Stimulated activated naive CD8-positive, alpha-beta T cell treated with anti-CD3 and anti-CD28 coated beads, Interleukin-15, Interleukin-2, amounts not matched to agents 100 ng/mL and 50 ng/mL, for 24 hours (primary cell): Measurements from ENCODE around the gene SRGAP3.

Source experiments
- H3K27ac Mint-ChIP-seq: one replicate; pipeline ENCODE4 v1.8.0; 2021; ENCODE audit warnings: mild to moderate bottlenecking, mixed read lengths
- H3K27me3 Mint-ChIP-seq: one replicate; pipeline ENCODE4 v1.8.0; 2021; ENCODE audit warnings: mixed read lengths
- H3K36me3 Mint-ChIP-seq: one replicate; pipeline ENCODE4 v1.8.0; 2021; ENCODE audit warnings: low read depth, mixed read lengths
- H3K4me1 Mint-ChIP-seq: one replicate; pipeline ENCODE4 v1.8.0; 2021; ENCODE audit warnings: low read depth, mixed read lengths
- H3K4me3 Mint-ChIP-seq: one replicate; pipeline ENCODE4 v1.8.0; 2021; ENCODE audit warnings: mild to moderate bottlenecking, mixed read lengths
- H3K9me3 Mint-ChIP-seq: one replicate; pipeline ENCODE4 v1.8.0; 2021; ENCODE audit warnings: mixed read lengths

Gene SRGAP3

DNA sequence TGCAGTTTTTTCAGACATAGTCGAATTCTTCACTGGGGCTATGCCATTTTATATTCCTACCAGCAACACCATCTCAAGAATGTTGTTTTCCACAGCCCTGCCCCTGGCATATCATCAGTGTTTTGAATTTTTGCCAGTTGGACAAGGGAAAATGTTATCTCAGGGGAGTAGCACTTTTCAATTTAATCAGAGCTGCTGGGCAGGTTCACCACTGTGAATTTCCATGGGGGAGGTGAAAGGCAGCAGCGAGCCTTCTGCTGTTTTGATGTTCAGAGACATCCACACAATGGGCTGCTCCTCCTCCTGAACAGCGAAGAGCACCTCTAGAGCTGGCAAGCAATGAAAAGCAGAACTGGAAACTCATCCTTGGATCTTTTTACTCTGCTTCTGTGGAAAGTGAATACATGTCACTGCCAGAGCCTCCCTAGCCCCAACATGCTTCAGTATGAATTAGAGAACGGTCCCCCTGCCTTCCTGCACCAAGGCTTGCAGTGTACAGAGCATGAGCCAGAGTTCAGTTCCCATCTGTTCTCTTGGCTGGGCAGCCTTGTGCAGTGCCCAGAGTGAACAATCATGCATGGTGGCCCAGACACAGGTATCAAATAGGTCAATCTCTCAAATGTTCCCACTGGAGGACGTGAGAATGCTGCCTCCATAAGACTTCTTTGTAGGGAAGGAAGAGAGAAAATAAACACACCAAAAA lies 230.0 kb downstream of the SRGAP3 start:
- Mint-ChIP-seq H3K4me3 (no peak overlapping the region), H3K4me1 (no peaks in the 10 kb centered on the region), H3K36me3 (no peaks in the 10 kb centered on the region), H3K27ac (no peak overlapping the region), H3K9me3 (no peaks in the 10 kb centered on the region), H3K27me3 (no peaks in the 10 kb centered on the region)

DNA sequence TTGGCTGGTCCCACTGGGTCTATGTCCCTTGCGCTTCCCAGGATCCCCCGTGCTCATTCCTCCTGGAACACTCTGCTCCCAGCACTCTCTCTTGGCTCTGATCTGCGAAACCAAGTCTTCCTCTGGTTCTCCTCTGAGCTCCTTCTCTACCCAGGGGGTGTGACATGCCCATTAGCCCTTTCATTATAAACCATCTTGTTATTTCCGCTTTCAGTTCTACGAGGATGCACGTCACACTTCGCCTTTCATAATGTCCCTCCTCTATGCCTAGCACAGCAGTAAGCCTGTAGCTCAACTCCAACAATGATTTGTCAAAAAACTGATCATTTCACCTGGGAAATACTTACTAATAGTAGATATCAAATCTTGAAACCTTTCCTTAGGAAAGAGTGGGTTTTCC lies 234.2 kb downstream of the SRGAP3 start:
- Mint-ChIP-seq H3K4me1 (peaks cover 8% of the 10 kb centered on the region), H3K9me3 (no peaks in the 10 kb centered on the region), H3K27me3 (no peaks in the 10 kb centered on the region), H3K4me3 (no peak overlapping the region), H3K36me3 (no peaks in the 10 kb centered on the region), H3K27ac (no peak overlapping the region)

DNA sequence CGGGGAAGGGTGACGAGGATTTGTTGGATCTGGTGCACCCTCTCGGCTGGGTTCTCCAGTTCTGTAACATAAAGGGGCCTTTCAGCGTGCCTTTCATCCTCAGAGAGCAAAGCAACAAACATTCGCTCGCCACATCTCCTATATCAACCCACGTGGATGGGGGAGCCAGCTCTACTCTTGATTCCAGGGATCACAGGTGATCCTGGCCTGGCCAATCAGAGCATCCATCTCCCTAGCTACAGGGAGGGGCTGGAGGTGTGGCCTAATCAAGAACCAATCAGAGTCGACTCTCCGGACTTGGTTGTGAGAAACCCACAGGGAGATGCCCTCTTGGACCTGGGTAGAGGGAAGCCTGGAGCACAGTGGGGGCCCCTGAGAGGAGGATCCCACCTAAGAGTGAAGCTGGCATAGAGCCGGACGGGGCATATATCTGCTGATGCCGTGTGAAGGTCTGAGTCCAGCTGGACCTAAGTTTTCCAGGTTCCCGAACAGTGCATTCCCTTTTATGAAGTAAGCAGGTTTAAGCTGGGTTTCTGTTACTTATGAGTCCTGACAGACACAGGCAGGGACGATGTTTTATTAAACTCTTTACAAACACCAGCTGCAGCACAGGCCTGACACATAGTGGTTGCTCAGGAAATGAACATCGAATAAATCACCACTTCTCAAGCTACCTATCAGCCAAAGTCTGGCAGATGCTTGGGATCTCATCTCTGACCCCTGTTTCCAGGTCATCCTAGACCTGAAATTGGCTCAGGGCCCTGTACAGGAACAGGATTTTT lies 235.5 kb downstream of the SRGAP3 start:
- H3K4me1 Mint-ChIP-seq: peaks cover 8% of the 10 kb centered on the region
- no peak overlapping the region for H3K27ac Mint-ChIP-seq
- no peaks in the 10 kb centered on the region for H3K9me3 Mint-ChIP-seq
- H3K4me3 Mint-ChIP-seq: no peak overlapping the region
- H3K36me3 Mint-ChIP-seq: no peaks in the 10 kb centered on the region
- H3K27me3 Mint-ChIP-seq: no peaks in the 10 kb centered on the region

DNA sequence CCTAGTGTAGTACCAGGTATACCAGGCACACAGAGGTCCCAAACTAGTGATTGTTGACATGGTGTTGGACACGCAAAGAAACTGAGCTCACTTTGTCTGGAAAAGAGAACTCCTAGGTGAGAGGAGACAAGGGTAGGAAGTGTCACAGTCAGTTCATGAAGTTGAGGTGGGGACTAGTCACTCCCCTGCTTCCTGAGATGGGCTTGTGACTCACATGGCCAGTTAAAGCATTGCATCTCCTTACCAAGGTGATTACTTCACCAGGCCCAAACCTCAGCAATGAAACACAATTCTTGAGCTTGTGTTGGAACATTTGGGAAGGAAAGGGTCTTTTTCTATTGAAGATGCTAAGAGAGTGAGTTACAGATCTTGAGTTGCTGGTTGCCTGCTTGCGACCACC lies 236.9 kb downstream of the SRGAP3 start:
- Mint-ChIP-seq H3K27ac (no peak overlapping the region), H3K27me3 (no peaks in the 10 kb centered on the region), H3K4me1 (peaks cover 8% of the 10 kb centered on the region), H3K36me3 (no peaks in the 10 kb centered on the region), H3K9me3 (no peaks in the 10 kb centered on the region), H3K4me3 (no peak overlapping the region)

DNA sequence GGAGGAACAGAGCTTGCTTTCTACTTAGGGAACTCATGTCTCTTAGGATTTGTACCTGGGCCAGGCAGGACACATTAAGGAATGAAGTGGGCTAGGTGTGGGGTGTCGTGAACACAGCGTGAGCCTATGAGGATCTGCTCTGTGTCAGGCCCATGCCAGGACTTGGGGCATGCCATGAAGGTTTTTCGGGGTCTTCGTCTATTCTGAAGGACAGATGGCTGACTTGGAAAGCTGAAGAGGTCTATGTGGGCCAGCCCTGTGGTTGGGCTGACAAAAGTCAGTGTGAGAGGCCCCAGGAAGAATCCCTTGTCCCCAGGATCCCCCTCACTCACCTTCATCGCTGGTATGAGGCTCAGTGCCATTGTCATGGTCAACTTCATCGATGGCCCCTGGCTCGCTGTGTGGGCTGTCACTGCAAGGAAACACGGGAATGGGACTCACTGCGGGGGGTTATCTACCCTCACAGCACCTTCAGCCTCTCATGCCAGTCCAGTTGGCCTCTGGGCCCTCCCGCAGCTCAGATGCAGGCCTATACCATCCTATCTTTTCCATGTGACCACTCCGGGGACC lies 239.4 kb downstream of the SRGAP3 start:
- Mint-ChIP-seq H3K9me3 (no peaks in the 10 kb centered on the region), H3K4me3 (no peak overlapping the region), H3K4me1 (peaks cover 8% of the 10 kb centered on the region), H3K27ac (no peak overlapping the region), H3K27me3 (no peaks in the 10 kb centered on the region), H3K36me3 (no peaks in the 10 kb centered on the region)

DNA sequence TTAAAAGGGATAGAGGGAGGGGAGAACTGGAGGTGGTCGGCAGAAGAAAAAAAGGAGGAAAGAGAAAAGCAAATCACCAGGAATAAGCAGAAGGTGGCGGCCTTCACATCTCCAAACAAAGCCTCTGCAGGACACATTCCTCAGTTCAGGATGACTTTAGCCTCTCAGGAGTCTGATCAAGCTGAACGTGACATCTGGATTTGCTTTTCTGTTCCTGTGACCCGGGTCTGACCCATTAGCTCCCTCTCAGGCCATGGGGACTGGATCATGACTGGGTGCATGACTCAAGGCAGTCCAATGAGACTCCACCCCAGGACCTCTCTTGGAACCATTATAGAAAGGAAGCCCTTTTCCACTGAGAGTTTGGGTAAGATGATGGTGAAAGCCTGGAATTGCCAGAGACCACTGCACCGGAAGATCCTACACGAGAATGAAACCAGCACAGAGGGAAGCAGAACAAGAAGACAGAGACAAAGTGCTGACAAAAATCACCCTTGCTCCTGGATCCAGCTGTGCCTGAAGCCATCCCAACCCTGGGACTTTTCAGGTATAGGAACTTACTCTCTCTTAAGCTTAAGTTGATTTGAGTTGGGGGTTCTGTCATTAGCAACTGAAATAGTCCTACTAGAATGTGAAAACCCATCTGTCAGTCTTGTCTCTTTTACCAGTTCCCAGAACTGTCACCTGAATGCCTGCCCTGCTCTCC lies 240.7 kb downstream of the SRGAP3 start:
- H3K27ac Mint-ChIP-seq: no peak overlapping the region
- H3K27me3 Mint-ChIP-seq: no peaks in the 10 kb centered on the region
- no peaks in the 10 kb centered on the region for H3K36me3 Mint-ChIP-seq
- no peaks in the 10 kb centered on the region for H3K9me3 Mint-ChIP-seq
- no peak overlapping the region for H3K4me3 Mint-ChIP-seq
- peaks cover 8% of the 10 kb centered on the region for H3K4me1 Mint-ChIP-seq

DNA sequence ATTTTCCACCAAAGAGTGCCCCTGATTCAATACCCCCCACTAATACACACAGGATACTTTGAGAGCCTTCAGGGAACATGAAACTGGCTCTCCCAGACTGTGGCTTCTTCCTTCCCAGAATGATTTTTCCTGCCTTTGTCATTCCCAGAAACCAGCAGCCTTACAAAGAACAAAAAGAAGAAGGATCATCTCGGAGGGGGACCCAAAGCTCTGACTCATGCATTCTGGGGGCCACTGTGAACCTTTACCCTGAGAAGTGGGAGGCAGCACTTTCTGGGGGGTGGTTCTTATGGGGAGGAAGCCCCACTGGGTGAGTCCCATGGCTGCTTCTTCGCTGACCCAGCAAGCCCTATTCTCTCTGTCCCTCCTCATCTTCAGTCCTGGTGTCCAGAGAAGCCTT lies 241.5 kb downstream of the SRGAP3 start:
- Mint-ChIP-seq H3K4me1 (peaks cover 8% of the 10 kb centered on the region), H3K27ac (no peak overlapping the region), H3K27me3 (no peaks in the 10 kb centered on the region), H3K36me3 (no peaks in the 10 kb centered on the region), H3K4me3 (no peak overlapping the region), H3K9me3 (no peaks in the 10 kb centered on the region)

DNA sequence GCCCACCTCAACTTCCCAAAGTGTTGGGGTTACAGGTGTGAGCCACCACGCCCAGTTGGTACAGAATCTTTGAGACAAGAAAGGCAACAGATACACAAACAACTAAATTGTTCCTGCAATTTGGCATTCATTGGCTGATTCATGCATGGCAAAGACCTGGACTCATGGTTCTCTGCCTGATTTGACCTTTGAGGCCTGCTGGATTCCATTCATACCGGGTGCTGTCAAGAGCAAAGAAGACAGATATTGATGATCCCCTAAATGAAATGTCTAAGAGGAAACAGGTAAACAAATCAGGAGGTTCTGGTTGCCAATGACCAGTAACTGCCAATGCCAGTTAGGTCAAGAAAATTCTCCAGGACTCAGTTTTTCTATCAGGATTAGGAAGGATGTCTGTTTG lies 242.2 kb downstream of the SRGAP3 start:
- peaks cover 2% of the 10 kb centered on the region for H3K4me1 Mint-ChIP-seq
- H3K27ac Mint-ChIP-seq: no peak overlapping the region
- H3K9me3 Mint-ChIP-seq: no peaks in the 10 kb centered on the region
- H3K27me3 Mint-ChIP-seq: no peaks in the 10 kb centered on the region
- no peak overlapping the region for H3K4me3 Mint-ChIP-seq
- H3K36me3 Mint-ChIP-seq: no peaks in the 10 kb centered on the region

DNA sequence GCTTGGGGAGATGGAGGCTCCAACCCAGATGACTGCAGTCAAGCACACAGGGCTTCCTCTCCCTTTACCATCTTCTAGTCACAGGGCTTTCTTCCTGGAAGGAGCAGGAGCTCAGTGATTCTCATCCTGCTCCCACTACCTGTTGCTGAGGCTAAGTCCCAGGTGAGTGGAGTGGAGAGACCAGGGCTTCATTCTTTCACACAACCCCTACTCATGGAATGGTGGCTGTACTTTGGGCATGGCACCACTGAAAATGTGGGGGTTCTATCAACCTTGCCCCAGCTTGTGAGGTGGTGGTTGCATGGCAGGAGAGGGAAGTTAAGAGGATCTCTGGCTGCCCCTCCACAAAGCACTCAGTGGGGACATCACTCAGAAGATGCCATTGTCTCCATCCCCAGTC lies 249.4 kb downstream of the SRGAP3 start:
- H3K27ac Mint-ChIP-seq: no peak overlapping the region
- no peaks in the 10 kb centered on the region for H3K4me1 Mint-ChIP-seq
- no peak overlapping the region for H3K4me3 Mint-ChIP-seq
- no peaks in the 10 kb centered on the region for H3K36me3 Mint-ChIP-seq
- no peaks in the 10 kb centered on the region for H3K9me3 Mint-ChIP-seq
- H3K27me3 Mint-ChIP-seq: no peaks in the 10 kb centered on the region

DNA sequence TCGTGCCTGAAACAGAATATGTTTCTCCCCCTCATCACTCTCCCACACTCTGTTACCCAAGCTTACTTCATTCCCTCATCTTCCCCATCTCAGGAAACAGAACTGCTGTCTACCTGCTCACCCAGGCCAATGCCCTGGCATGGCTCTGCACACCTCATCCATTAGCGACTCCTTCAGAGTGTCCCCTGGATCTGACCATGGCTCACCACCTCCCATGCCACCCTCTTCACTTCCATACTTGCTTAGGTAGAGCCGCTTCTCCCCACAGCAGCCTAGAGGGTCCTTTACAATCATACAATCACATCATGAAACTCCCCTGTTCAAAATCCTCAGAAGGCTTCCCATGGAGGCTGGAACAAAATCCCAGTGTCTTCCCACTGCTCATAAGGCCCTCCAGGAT lies 252.3 kb downstream of the SRGAP3 start:
- Mint-ChIP-seq H3K4me3 (no peak overlapping the region), H3K9me3 (no peaks in the 10 kb centered on the region)

DNA sequence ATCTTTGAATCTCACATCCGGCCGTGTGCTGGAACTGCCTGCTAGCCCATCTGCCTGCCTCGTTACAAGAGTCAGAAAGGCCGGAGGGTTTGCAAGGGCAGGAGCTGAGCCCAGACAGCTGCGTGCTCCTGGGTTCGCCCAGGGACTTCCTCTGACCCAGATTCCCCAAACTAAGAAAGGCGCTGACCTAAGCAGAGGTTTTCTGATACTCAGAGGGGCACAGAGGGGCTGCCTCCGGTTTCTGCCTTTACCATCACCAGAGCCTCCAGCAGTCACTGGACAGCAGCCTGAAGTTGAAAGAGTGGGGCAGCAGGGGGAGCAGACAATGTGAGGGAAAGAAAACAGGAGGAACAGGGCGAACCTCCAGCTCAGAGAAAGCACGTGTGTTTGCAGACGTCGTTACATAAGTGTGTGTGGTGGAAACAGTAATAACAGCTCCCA lies 252.7 kb downstream of the SRGAP3 start:
- Mint-ChIP-seq H3K27ac (no peak overlapping the region), H3K27me3 (no peaks in the 10 kb centered on the region), H3K36me3 (no peaks in the 10 kb centered on the region), H3K9me3 (no peaks in the 10 kb centered on the region), H3K4me1 (peaks cover 6% of the 10 kb centered on the region), H3K4me3 (no peak overlapping the region)

More for the DNA sequence above, 252.3 kb downstream of the SRGAP3 start:
- Mint-ChIP-seq H3K4me1 (peaks cover 2% of the 10 kb centered on the region), H3K27me3 (no peaks in the 10 kb centered on the region), H3K27ac (no peak overlapping the region), H3K36me3 (no peaks in the 10 kb centered on the region)

DNA sequence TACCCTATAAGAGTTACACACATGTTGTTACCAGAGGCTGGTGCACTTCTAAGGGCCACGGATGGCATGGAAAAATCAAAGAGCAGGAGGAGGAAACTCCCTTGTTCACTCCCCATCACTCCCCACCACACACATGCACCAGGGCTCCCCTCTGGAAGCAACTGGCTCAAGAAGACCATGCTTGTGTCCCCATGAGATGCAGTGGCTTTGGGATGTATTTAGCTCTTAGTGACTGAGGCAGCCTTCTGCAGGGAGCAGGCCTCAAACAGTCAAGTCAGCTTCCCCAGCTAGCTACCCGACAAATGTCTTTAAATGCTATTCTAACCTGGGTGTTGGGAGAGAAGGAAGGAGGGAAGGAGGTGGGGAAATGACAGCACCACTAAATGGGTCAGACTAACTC lies 253.2 kb downstream of the SRGAP3 start:
- Mint-ChIP-seq H3K27ac (no peak overlapping the region), H3K4me1 (peaks cover 10% of the 10 kb centered on the region), H3K36me3 (no peaks in the 10 kb centered on the region), H3K9me3 (no peaks in the 10 kb centered on the region), H3K4me3 (no peak overlapping the region), H3K27me3 (no peaks in the 10 kb centered on the region)

DNA sequence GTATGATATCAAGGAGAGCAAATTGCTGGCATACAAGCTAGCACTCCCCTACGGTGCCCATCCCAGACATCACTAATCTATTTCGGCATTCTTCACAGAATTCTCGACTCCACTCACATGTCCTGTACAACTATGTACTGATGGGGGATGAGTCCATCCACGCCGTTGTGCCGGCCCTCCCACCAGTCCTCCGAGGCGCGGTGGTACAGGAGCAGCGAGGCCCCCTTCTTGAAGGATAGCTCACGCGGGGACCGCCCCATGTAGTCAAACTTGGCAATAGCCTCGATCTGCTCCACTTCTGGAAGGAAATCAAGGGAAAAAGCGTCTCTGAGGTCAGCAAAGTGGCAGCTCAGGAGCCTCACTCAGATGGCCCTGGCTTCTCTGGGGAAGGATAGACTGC lies 255.2 kb downstream of the SRGAP3 start:
- Mint-ChIP-seq H3K27me3 (no peaks in the 10 kb centered on the region), H3K36me3 (no peaks in the 10 kb centered on the region), H3K4me3 (no peak overlapping the region), H3K27ac (no peak overlapping the region), H3K4me1 (peaks cover 10% of the 10 kb centered on the region), H3K9me3 (no peaks in the 10 kb centered on the region)

DNA sequence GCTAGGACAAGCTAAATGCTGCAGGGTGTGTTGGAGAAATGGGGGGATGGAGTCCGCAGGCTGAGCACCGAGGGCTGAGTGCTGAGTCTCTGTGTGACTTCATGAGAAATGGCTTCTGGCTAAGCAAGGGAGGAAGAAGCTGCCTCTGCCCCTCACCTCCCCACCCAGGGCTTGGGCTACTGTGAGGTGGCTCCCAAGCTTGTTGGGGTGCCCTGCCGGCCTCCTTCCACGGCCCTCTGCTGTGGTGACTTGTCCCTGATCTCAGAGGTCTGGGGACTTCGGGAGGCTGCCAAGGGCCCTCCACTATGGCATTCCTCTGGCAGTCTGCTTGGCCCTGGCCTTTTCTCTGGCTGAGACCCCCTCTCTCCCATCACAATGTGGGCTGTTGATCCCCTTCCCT lies 256.1 kb downstream of the SRGAP3 start:
- H3K4me3 Mint-ChIP-seq: no peak overlapping the region
- no peak overlapping the region for H3K27ac Mint-ChIP-seq
- H3K27me3 Mint-ChIP-seq: no peaks in the 10 kb centered on the region
- no peaks in the 10 kb centered on the region for H3K9me3 Mint-ChIP-seq
- peaks cover 10% of the 10 kb centered on the region for H3K4me1 Mint-ChIP-seq
- H3K36me3 Mint-ChIP-seq: no peaks in the 10 kb centered on the region

DNA sequence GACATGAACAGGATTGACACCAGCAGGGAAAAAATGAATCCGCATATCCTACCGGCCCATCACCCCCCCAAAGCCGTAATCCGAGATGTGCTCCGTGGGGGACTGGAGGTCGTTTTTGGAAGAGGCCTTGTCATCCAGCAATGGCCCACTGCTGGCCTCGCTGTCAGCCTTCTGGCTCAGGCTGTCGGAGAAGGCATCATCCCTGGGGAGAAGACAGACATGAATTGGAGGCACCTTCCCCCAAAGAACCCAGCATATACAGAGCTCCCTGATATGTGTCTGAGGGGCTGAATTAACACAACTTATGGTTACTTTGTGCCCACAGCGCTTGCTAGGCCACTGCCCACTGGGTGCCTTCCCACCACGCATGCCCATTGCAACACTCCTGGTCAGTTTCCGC lies 256.6 kb downstream of the SRGAP3 start:
- Mint-ChIP-seq H3K36me3 (no peaks in the 10 kb centered on the region), H3K4me1 (peaks cover 11% of the 10 kb centered on the region), H3K9me3 (no peaks in the 10 kb centered on the region), H3K27me3 (no peaks in the 10 kb centered on the region), H3K4me3 (no peak overlapping the region), H3K27ac (no peak overlapping the region)
